WTC11 (cell line): ENCODE measurements around the gene STRA6. TPM values are rescaled to one million over a fixed set of nuclear protein-coding genes. Genes with fewer than 3 reads are reported as not detected.

Source experiments
- ATAC-seq: fragments of 200-7000 bp; cut with Tn5 transposase; 2 replicates; pipeline ENCODE4 v1.10.0; 2021; ENCODE audit warnings: mild to moderate bottlenecking, moderate library complexity
- CTCF ChIA-PET: fragments of 300-600 bp; sonication (Branson Sonifier 250); formaldehyde crosslinking; loops from one replicate; lab custom pipeline; 2021; ENCODE audit warnings: antibody characterized with exemption; lab: Charles Lee
- POLR2A ChIA-PET: fragments of 350-600 bp; sonication (Branson Sonifier 250); formaldehyde crosslinking; loops from one replicate; lab custom pipeline; 2021; ENCODE audit warnings: antibody characterized with exemption; lab: Charles Lee
- DNase-seq: peaks from one replicate; pipeline ENCODE4 v3.0.0; 2021; ENCODE audit warnings: low spot score
- H3K27ac Mint-ChIP-seq: 2 replicates; pipeline ENCODE4 v1.8.0; 2021; ENCODE audit warnings: mixed read lengths
- H3K27me3 Mint-ChIP-seq: 2 replicates; pipeline ENCODE4 v1.8.0; 2021; ENCODE audit warnings: low read depth, mild to moderate bottlenecking, moderate library complexity, mixed read lengths
- H3K36me3 Mint-ChIP-seq: 2 replicates; pipeline ENCODE4 v1.8.0; 2021; ENCODE audit warnings: mixed read lengths
- H3K4me1 Mint-ChIP-seq: 2 replicates; pipeline ENCODE4 v1.8.0; 2022; ENCODE audit warnings: mixed read lengths
- H3K4me3 Mint-ChIP-seq: 2 replicates; pipeline ENCODE4 v1.8.0; 2021; ENCODE audit warnings: mild to moderate bottlenecking, moderate library complexity, mixed read lengths
- H3K9me3 Mint-ChIP-seq: 2 replicates; pipeline ENCODE4 v1.8.0; 2021; ENCODE audit warnings: mixed read lengths
- ATF1 ChIP-seq: sonication (generic); formaldehyde crosslinking; IDR thresholded peaks from 2 replicates; pipeline ENCODE4 v1.8.1; 2023; ENCODE audit warnings: mild to moderate bottlenecking, moderate library complexity, missing genetic modification reagents
- ATF3 ChIP-seq: sonication (generic); formaldehyde crosslinking; conservative IDR thresholded peaks from 2 replicates; pipeline ENCODE4 v1.8.1; 2022; ENCODE audit warnings: mild to moderate bottlenecking, missing genetic modification reagents
- ERG ChIP-seq: fragments of 250-450 bp; sonication (Bioruptor Pico); IDR thresholded peaks from 2 replicates; pipeline ENCODE4 v1.8.0; 2021; ENCODE audit warnings: mild to moderate bottlenecking
- FOXP1 ChIP-seq: sonication (generic); formaldehyde crosslinking; IDR thresholded peaks from 2 replicates; pipeline ENCODE4 v1.8.0; 2022; ENCODE audit warnings: missing genetic modification reagents, mild to moderate bottlenecking, moderate library complexity, borderline replicate concordance
- IRF1 ChIP-seq: sonication (generic); formaldehyde crosslinking; IDR thresholded peaks from 2 replicates; pipeline ENCODE4 v1.8.0; 2023; ENCODE audit warnings: missing genetic modification reagents
- JUN ChIP-seq: sonication (generic); formaldehyde crosslinking; IDR thresholded peaks from 2 replicates; pipeline ENCODE4 v1.8.0; 2023; ENCODE audit warnings: mild to moderate bottlenecking, missing genetic modification reagents
- KAT7 ChIP-seq: sonication (generic); formaldehyde crosslinking; IDR thresholded peaks from 2 replicates; pipeline ENCODE4 v1.8.1; 2023; ENCODE audit warnings: missing genetic modification reagents, mild to moderate bottlenecking, borderline replicate concordance
- MXD4 ChIP-seq: fragments of 250-450 bp; sonication (Bioruptor Pico); IDR thresholded peaks from 2 replicates; pipeline ENCODE4 v1.8.0; 2021; ENCODE audit warnings: mild to moderate bottlenecking, moderate library complexity, borderline replicate concordance
- NFE2L1 ChIP-seq: sonication (generic); formaldehyde crosslinking; IDR thresholded peaks from 2 replicates; pipeline ENCODE4 v1.8.1; 2023; ENCODE audit warnings: missing genetic modification reagents
- SMAD4 ChIP-seq: sonication (generic); formaldehyde crosslinking; IDR thresholded peaks from 2 replicates; pipeline ENCODE4 v1.8.0; 2022; ENCODE audit warnings: mild to moderate bottlenecking, missing genetic modification reagents
- SP1 ChIP-seq: sonication (generic); formaldehyde crosslinking; conservative IDR thresholded peaks from 2 replicates; pipeline ENCODE4 v1.8.1; 2022; ENCODE audit warnings: missing genetic modification reagents
- TCF7 ChIP-seq: sonication (generic); formaldehyde crosslinking; IDR thresholded peaks from 2 replicates; pipeline ENCODE4 v1.8.0; 2022; ENCODE audit warnings: mild to moderate bottlenecking, low read depth, missing genetic modification reagents, moderate library complexity
- TEAD1 ChIP-seq: sonication (generic); formaldehyde crosslinking; IDR thresholded peaks from 2 replicates; pipeline ENCODE4 v1.8.0; 2022; ENCODE audit warnings: mild to moderate bottlenecking, missing genetic modification reagents
- TEAD4 ChIP-seq: sonication (generic); formaldehyde crosslinking; IDR thresholded peaks from 2 replicates; pipeline ENCODE4 v1.8.0; 2022; ENCODE audit warnings: mild to moderate bottlenecking, missing genetic modification reagents
- ZNF263 ChIP-seq: sonication (generic); formaldehyde crosslinking; IDR thresholded peaks from 2 replicates; pipeline ENCODE4 v1.8.1; 2022; ENCODE audit warnings: low read depth, mild to moderate bottlenecking, moderate library complexity, missing genetic modification reagents
- ZNF317 ChIP-seq: sonication (generic); formaldehyde crosslinking; IDR thresholded peaks from 2 replicates; pipeline ENCODE4 v1.8.1; 2023; ENCODE audit warnings: low read depth, mild to moderate bottlenecking, moderate library complexity, missing genetic modification reagents, borderline replicate concordance
- ZNF512 ChIP-seq: sonication (generic); formaldehyde crosslinking; IDR thresholded peaks from 2 replicates; pipeline ENCODE4 v1.8.1; 2022; ENCODE audit warnings: missing genetic modification reagents, borderline replicate concordance
- total RNA-seq: library from RNA; stranded (reverse); gene quantifications from 3 replicates; pipeline ENCODE4 v1.2.3, GENCODE V29; 2021
- TF ChIP-seq, protein P1 (sequence below): sonication (generic); formaldehyde crosslinking; IDR thresholded peaks from 2 replicates; pipeline ENCODE4 v1.8.1; 2023; ENCODE audit warnings: mild to moderate bottlenecking, missing genetic modification reagents, moderate library complexity
- TF ChIP-seq, protein P2 (sequence below): fragments of 250-450 bp; sonication (Bioruptor Pico); IDR thresholded peaks from 2 replicates; pipeline ENCODE4 v2.1.2; 2022; ENCODE audit warnings: mild to moderate bottlenecking, moderate library complexity
- TF ChIP-seq, protein P3 (sequence below): fragments of 250-450 bp; sonication (Bioruptor Pico); IDR thresholded peaks from 2 replicates; pipeline ENCODE4 v1.9.0; 2021; ENCODE audit warnings: mild to moderate bottlenecking

Gene STRA6
- total RNA-seq, 1 experiment from 2014 or later, result 23.2 TPM

- H3K9me3 Mint-ChIP-seq, result no peaks in the 10 kb centered on the region
- ChIA-PET POLR2A (interaction anchor here (0.6 to 1.1 kb wide), 2 partner anchors 9 to 64 kb away, joined by 3 read pairs; no protein-coding TSS in a partner anchor), CTCF (interaction anchor here (1.4 to 3.7 kb wide), 3 partner anchors 81 to 85 kb away, joined by 3 to 17 read pairs (median 10); no protein-coding TSS in a partner anchor)
- H3K27me3 Mint-ChIP-seq, result peaks cover 80% of the 10 kb centered on the region
- ATAC-seq, result no peak
- TF ChIP-seq TCF7 (CRISPR knock-in tag) (no peak), ATF1 (CRISPR knock-in tag) (no peak), SMAD4 (CRISPR knock-in tag) (no peak), KAT7 (CRISPR knock-in tag) (no peak), JUN (CRISPR knock-in tag) (no peak), ZNF263 (CRISPR knock-in tag) (no peak), MXD4 (CRISPR knock-in tag) (no peak), ZNF317 (CRISPR knock-in tag) (no peak), NFE2L1 (CRISPR knock-in tag) (no peak), FOXP1 (no peak), SP1 (CRISPR knock-in tag) (no peak), TEAD4 (CRISPR knock-in tag) (no peak), ZNF512 (CRISPR knock-in tag) (no peak), TEAD1 (CRISPR knock-in tag) (no peak), ERG (no peak)
- TF ChIP-seq, protein P1, sequence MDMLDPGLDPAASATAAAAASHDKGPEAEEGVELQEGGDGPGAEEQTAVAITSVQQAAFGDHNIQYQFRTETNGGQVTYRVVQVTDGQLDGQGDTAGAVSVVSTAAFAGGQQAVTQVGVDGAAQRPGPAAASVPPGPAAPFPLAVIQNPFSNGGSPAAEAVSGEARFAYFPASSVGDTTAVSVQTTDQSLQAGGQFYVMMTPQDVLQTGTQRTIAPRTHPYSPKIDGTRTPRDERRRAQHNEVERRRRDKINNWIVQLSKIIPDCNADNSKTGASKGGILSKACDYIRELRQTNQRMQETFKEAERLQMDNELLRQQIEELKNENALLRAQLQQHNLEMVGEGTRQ (CRISPR knock-in tag), result no peak
- DNase-seq, result no peak
- no peaks in the 10 kb centered on the region for H3K36me3 Mint-ChIP-seq
- H3K4me1 Mint-ChIP-seq, result peaks cover 45% of the 10 kb centered on the region
- H3K4me3 Mint-ChIP-seq, result no peak overlapping the region
- no peak overlapping the region for H3K27ac Mint-ChIP-seq
Observed at GRCh38 chr15:74226761-74227540, 24.4 kb upstream of the STRA6 start.

- Mint-ChIP-seq H3K9me3 (no peaks in the 10 kb centered on the region), H3K27me3 (peaks cover 83% of the 10 kb centered on the region), H3K27ac (no peak overlapping the region), H3K4me1 (peaks cover 53% of the 10 kb centered on the region), H3K4me3 (no peak overlapping the region), H3K36me3 (no peaks in the 10 kb centered on the region)
- DNase-seq (no peak), ATAC-seq (no peak)
- CTCF ChIA-PET, result interaction anchor here (1.4 to 3.7 kb wide), 2 partner anchors 82 to 84 kb away, joined by 3 to 17 read pairs; no protein-coding TSS in a partner anchor
- POLR2A ChIA-PET, result interaction anchor here (0.6 kb wide), 1 partner anchor 65 kb away, joined by 3 read pairs; no protein-coding TSS in a partner anchor
- TF ChIP-seq ATF3 (CRISPR knock-in tag), result no peak
- no peak for TF ChIP-seq IRF1
- TF ChIP-seq, protein P2, sequence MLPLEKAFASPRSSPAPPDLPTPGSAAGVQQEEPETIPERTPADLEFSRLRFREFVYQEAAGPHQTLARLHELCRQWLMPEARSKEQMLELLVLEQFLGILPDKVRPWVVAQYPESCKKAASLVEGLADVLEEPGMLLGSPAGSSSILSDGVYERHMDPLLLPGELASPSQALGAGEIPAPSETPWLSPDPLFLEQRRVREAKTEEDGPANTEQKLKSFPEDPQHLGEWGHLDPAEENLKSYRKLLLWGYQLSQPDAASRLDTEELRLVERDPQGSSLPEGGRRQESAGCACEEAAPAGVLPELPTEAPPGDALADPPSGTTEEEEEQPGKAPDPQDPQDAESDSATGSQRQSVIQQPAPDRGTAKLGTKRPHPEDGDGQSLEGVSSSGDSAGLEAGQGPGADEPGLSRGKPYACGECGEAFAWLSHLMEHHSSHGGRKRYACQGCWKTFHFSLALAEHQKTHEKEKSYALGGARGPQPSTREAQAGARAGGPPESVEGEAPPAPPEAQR (CRISPR knock-in tag), result no peak
- TF ChIP-seq, protein P3, sequence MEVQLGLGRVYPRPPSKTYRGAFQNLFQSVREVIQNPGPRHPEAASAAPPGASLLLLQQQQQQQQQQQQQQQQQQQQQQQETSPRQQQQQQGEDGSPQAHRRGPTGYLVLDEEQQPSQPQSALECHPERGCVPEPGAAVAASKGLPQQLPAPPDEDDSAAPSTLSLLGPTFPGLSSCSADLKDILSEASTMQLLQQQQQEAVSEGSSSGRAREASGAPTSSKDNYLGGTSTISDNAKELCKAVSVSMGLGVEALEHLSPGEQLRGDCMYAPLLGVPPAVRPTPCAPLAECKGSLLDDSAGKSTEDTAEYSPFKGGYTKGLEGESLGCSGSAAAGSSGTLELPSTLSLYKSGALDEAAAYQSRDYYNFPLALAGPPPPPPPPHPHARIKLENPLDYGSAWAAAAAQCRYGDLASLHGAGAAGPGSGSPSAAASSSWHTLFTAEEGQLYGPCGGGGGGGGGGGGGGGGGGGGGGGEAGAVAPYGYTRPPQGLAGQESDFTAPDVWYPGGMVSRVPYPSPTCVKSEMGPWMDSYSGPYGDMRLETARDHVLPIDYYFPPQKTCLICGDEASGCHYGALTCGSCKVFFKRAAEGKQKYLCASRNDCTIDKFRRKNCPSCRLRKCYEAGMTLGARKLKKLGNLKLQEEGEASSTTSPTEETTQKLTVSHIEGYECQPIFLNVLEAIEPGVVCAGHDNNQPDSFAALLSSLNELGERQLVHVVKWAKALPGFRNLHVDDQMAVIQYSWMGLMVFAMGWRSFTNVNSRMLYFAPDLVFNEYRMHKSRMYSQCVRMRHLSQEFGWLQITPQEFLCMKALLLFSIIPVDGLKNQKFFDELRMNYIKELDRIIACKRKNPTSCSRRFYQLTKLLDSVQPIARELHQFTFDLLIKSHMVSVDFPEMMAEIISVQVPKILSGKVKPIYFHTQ (CRISPR knock-in tag), result no peak
- TF ChIP-seq MXD4 (CRISPR knock-in tag), result no peak
Observed at GRCh38 chr15:74225928-74226327, 23.3 kb upstream of the STRA6 start.
